Epithelial cell of proximal tubule (primary cell): ENCODE measurements around the gene AOPEP. TPM values are rescaled to one million over a fixed set of nuclear protein-coding genes. Genes with fewer than 3 reads are reported as not detected.

Experiments used
- DNase-seq: peaks from one replicate; pipeline ENCODE4 v3.0.0-alpha.2; 2011; ENCODE audit warnings: low read depth
- H3K4me3 ChIP-seq: 2 replicates; pipeline ENCODE4 v1.5.1; 2011; ENCODE audit warnings: low read depth, mild to moderate bottlenecking, low read length
- total RNA-seq: library from RNA; depleted of rRNA; stranded (reverse); fragments of >200 nt; gene quantifications from 2 replicates; pipeline ENCODE4 v1.2.3, GENCODE V29; 2015
- TF ChIP-seq, protein P1 (sequence below): conservative IDR thresholded peaks from 2 replicates; pipeline ENCODE4 v1.5.1; 2012; ENCODE audit warnings: low read depth, mild to moderate bottlenecking, low read length

AOPEP gene
- total RNA-seq, 1 donor from 2014 or later, result 27.0 TPM

DNA sequence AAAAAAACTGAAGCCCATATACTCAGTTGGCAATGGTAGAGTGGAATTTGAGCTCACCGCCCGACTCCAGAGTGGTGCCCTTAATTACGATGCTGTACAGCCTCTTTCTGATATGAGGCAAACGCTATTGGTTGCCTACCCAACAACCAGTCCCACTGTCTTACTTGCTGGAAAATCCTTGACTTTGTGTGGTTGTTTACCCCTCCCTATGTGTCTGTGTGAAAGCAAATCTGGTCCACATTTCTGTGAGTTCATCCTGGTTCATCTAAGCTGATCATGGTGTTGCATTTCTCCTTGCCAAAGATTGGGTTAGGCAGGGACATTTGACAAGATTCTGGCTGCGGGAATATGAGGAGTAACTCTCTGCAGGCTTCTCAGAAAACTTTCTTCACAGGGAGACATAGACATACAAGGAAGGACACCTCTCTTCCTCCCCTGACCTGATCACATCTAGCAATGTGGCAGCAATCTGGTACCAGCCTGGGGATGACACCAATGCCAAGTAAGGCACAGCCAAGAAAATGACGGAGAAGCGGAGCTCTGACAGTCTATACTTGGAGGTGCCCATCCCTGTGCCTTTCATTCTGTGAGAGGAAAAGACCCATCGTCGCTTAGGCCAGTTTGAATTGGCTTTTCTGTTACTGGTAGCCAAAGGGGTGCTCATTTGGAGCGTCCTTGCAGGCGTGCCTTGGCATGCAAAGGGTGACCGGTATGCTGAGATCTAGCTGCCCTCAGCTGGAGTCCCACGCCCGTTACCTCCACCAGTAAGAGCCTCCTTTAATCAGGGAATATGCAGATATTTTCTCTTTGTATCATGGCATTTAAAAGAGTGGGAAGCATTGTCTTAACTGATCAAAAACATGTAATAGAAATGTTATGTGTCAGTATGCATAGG, 124.3 kb downstream of the AOPEP start:
- TF ChIP-seq, protein P1, sequence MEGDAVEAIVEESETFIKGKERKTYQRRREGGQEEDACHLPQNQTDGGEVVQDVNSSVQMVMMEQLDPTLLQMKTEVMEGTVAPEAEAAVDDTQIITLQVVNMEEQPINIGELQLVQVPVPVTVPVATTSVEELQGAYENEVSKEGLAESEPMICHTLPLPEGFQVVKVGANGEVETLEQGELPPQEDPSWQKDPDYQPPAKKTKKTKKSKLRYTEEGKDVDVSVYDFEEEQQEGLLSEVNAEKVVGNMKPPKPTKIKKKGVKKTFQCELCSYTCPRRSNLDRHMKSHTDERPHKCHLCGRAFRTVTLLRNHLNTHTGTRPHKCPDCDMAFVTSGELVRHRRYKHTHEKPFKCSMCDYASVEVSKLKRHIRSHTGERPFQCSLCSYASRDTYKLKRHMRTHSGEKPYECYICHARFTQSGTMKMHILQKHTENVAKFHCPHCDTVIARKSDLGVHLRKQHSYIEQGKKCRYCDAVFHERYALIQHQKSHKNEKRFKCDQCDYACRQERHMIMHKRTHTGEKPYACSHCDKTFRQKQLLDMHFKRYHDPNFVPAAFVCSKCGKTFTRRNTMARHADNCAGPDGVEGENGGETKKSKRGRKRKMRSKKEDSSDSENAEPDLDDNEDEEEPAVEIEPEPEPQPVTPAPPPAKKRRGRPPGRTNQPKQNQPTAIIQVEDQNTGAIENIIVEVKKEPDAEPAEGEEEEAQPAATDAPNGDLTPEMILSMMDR, result no peak
- H3K4me3 ChIP-seq, result no peak overlapping the region
- DNase-seq, result no peak

DNA sequence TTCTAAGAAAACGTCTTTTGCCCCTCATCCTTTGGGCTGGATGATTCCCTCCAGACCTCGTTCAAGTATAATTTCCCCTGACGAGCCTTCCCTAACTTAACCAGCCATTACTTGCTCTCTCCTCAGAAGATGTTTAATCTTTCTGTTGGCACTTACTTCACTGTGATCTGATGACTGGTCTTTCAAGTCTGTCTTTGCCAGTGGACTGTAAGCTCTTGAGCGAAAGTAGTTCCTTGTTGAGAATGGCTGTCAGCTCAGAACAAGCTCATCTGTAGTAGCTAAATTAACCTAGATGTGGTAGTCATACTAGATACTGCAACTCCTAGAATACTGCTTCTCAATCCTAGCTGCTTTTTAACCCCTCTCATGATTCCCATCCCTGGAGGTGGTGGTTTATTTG, 125.0 kb downstream of the AOPEP start:
- H3K4me3 ChIP-seq, result no peak overlapping the region
- no peak for DNase-seq
- TF ChIP-seq, protein P1, result no peak

DNA sequence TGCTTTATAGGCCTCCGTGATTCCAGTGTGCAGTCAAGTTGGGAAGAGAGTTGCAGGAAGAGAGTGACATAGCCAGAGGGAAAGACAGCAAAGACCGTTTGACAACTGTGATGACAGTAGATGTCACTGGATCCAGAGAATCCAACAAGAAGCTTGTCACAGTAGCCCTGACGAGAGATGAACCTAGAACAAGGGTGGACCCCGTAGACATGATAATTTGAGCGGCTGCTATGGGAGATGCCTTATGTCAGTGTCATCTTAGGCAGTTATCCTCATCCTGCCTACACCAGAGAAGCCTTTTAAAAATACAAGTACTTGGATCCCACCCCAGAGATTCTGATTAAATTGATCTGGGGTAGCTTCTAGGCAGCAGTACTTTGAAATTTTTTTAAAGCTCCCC, 125.4 kb downstream of the AOPEP start:
- DNase-seq, result no peak
- no peak overlapping the region for H3K4me3 ChIP-seq
- TF ChIP-seq, protein P1, result no peak

DNA sequence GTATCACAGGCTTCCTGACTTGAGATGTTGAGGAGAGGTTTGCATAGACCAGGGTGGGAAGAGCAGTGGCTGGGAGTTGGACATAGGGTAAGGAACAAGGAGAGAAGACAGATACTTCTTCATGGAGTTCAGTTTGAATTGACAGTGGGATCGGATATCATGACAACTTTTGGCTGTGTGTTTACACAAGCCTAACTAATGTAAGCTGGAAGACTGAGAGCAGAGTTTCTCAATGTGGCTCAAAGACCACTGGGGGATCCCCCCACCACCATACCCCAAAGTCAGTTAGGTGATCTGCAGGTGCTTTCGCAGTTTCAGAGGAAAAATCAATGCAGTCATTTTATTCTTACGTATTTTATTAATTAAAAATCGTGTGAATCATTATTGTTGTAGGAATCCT, 125.9 kb downstream of the AOPEP start:
- DNase-seq, result no peak
- TF ChIP-seq, protein P1, result no peak

DNA sequence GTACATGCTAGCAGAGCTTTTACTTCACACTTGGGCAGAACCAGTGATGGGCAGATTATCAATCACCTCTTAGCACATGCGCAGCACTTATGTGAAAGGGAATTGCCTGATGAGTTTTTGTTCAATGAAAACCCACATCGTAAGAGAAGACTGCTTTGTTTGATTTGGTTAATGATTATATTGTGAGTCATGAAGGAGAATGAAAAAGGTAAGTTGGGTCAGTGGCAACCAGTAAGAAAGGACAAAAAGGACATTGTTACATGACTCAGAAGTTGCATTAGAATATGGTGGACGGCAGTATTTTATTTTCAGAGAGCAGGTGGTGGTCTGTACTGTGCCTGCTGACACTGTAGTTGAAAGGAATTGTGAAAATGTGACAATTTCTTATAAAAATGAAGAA, 127.4 kb downstream of the AOPEP start:
- DNase-seq, result peak; percentile 85
- no peak overlapping the region for H3K4me3 ChIP-seq
- TF ChIP-seq, protein P1, result no peak

More for the DNA sequence above, 125.9 kb downstream of the AOPEP start:
- H3K4me3 ChIP-seq, result no peak overlapping the region

DNA sequence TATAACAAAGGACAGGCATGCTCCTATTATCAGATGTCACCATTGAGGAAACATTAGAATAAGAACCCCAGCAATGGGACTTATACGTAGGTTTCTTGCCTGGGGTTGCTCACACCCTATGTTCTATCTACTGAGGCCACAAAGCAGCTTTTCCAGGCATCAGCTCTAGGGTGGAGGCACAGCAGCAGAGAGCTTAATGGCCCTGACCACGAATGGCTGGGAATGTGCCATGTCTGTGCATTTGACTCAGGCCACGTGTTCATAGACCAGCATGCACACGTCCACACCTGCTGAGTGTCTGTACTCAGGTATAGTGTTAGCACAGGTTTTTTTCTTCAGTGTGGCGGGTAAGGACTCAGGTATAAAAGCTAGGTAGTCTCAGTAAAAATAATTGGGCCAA, 129.4 kb downstream of the AOPEP start:
- H3K4me3 ChIP-seq, result no peak overlapping the region
- TF ChIP-seq, protein P1, result no peak
- no peak for DNase-seq

DNA sequence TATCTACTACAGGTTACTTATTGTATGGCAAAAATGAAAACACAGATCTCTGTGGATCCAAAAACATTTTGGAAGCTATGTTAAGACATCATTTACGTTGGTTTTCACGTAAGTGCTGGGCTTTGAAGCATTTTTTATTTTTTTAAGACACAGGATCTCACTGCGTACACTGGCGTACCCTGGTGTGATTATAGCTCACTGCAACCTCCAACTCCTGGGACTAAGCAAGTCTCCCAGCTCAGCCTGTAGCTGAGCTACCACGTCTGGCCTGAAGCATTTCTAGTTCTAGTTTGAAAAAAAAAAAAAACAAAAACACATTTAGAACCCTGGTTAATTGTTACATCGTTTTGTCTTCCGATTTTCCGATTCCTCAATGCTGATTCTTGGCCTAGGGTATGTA, 131.3 kb downstream of the AOPEP start:
- TF ChIP-seq, protein P1, result no peak
- H3K4me3 ChIP-seq, result no peak overlapping the region
- no peak for DNase-seq
